ENCODE data around the gene RDH11.

The RDH11 gene

GRCh38 chr14:67680941-67681340, 14.6 kb downstream of the RDH11 start:
- no peak overlapping the region for H3K4me3 ChIP-seq (ENCODE audit: low read length)
- peak; percentile 27 for DNase-seq (ENCODE audit: low read depth)
- TF ChIP-seq CTCF (IDR thresholded peaks at IDR 0.05; ENCODE audit: insufficient read depth, low read depth, low read length, missing control alignments): no peak

GRCh38 chr14:67680121-67680602, 15.4 kb downstream of the RDH11 start:
- TF ChIP-seq CTCF (IDR thresholded peaks at IDR 0.05; ENCODE audit: insufficient read depth, low read depth, low read length, missing control alignments): no peak
- no peak overlapping the region for H3K4me3 ChIP-seq (ENCODE audit: low read length)
- DNase-seq (ENCODE audit: low read depth): peak; percentile 92

GRCh38 chr14:67679006-67679405, 16.6 kb downstream of the RDH11 start:
- H3K4me3 ChIP-seq (ENCODE audit: low read length): no peak overlapping the region
- TF ChIP-seq CTCF (IDR thresholded peaks at IDR 0.05; ENCODE audit: insufficient read depth, low read depth, low read length, missing control alignments): no peak
- no peak for DNase-seq (ENCODE audit: low read depth)

- DNase-seq (ENCODE audit: low read depth): no peak
- H3K4me3 ChIP-seq (ENCODE audit: low read length): peak overlapping the region; percentile 76
- no peak for TF ChIP-seq CTCF (IDR thresholded peaks at IDR 0.05; ENCODE audit: insufficient read depth, low read depth, low read length, missing control alignments)
Observed at GRCh38 chr14:67675219-67675582, 20.4 kb downstream of the RDH11 start.

- DNase-seq (ENCODE audit: low read depth): peak; percentile 75
- peak within 1 kb of the TSS; percentile 76 for H3K4me3 ChIP-seq (ENCODE audit: low read length)
- no peak for TF ChIP-seq CTCF (IDR thresholded peaks at IDR 0.05; ENCODE audit: insufficient read depth, low read depth, low read length, missing control alignments)
Observed at GRCh38 chr14:67674480-67675218, 20.9 kb downstream of the RDH11 start, which contains the start of gene VTI1B. TSS of gene VTI1B (minus strand) at chr14:67674632. CDS start at chr14:67674489, 143 bp downstream.

GRCh38 chr14:67674139-67674479, 21.5 kb downstream of the RDH11 start:
- DNase-seq (ENCODE audit: low read depth): peak; percentile 67
- H3K4me3 ChIP-seq (ENCODE audit: low read length): peak overlapping the region; percentile 76
- TF ChIP-seq CTCF (IDR thresholded peaks at IDR 0.05; ENCODE audit: insufficient read depth, low read depth, low read length, missing control alignments): peak; percentile 26

- H3K4me3 ChIP-seq (ENCODE audit: low read length): peak overlapping the region; percentile 76
- DNase-seq (ENCODE audit: low read depth): peak; percentile 42
- no peak for TF ChIP-seq CTCF (IDR thresholded peaks at IDR 0.05; ENCODE audit: insufficient read depth, low read depth, low read length, missing control alignments)
Observed at GRCh38 chr14:67673451-67673850, 22.1 kb downstream of the RDH11 start.

All from epithelial cell of esophagus (primary cell).